H9 (cell line): ENCODE results near the gene UXT. TPM values are rescaled to one million over a fixed set of nuclear protein-coding genes. Genes with fewer than 3 reads are reported as not detected.
"Not testable (repeated sequence)": the region's sequence is repeated elsewhere in the genome, so short reads cannot be mapped to it uniquely, and the experiment has no call there.

Experiments
- DNase-seq: peaks from one replicate; pipeline ENCODE4 v3.0.0-alpha.2; 2017
- H2AFZ ChIP-seq: one replicate; pipeline ENCODE4 v1.6.1; 2013; ENCODE audit warnings: mild to moderate bottlenecking, low read length, control low read depth, moderate library complexity
- H2AK5ac ChIP-seq: 2 replicates; pipeline ENCODE4 v1.6.1; 2013; ENCODE audit warnings: low read length, control low read depth, mixed read lengths; ENCODE audit not compliant: insufficient read length
- H2BK120ac ChIP-seq: one replicate; pipeline ENCODE4 v1.6.1; 2013; ENCODE audit warnings: low read depth, mild to moderate bottlenecking, low read length, control low read depth, inconsistent platforms; ENCODE audit not compliant: poor library complexity, severe bottlenecking
- H2BK12ac ChIP-seq: 2 replicates; pipeline ENCODE4 v1.6.1; 2013; ENCODE audit warnings: low read length, control low read depth, mixed read lengths, low read depth; ENCODE audit not compliant: insufficient read length
- H2BK15ac ChIP-seq: 2 replicates; pipeline ENCODE4 v1.6.1; 2013; ENCODE audit warnings: low read depth, low read length, control low read depth
- H2BK20ac ChIP-seq: one replicate; pipeline ENCODE4 v1.6.1; 2013; ENCODE audit warnings: low read depth, mild to moderate bottlenecking, low read length, control low read depth, inconsistent platforms; ENCODE audit not compliant: poor library complexity, severe bottlenecking
- H2BK5ac ChIP-seq: 2 replicates; pipeline ENCODE4 v1.6.1; 2013; ENCODE audit warnings: low read length, control low read depth, mixed read lengths; ENCODE audit not compliant: insufficient read length
- H3K14ac ChIP-seq: 2 replicates; pipeline ENCODE4 v1.6.1; 2013; ENCODE audit warnings: low read length, control low read depth; ENCODE audit not compliant: insufficient read depth
- H3K18ac ChIP-seq: 2 replicates; pipeline ENCODE4 v1.6.1; 2013; ENCODE audit warnings: low read depth, mild to moderate bottlenecking, mixed read lengths, low read length, control low read depth; ENCODE audit not compliant: insufficient read length
- H3K23ac ChIP-seq: 2 replicates; pipeline ENCODE4 v1.6.1; 2013; ENCODE audit warnings: low read length, control low read depth, mixed read lengths, low read depth; ENCODE audit not compliant: insufficient read length
- H3K23me2 ChIP-seq: 2 replicates; pipeline ENCODE4 v1.6.1; 2013; ENCODE audit warnings: low read depth, mild to moderate bottlenecking, mixed read lengths, low read length, control low read depth; ENCODE audit not compliant: insufficient read length, poor library complexity, severe bottlenecking
- H3K27ac ChIP-seq: 2 replicates; pipeline ENCODE4 v1.5.1; 2013; ENCODE audit warnings: low read length, control low read depth, mixed read lengths, low read depth; ENCODE audit not compliant: insufficient read length
- H3K27me3 ChIP-seq: 2 replicates; pipeline ENCODE4 v1.6.1; 2013; ENCODE audit warnings: low read length, control low read depth, inconsistent platforms; ENCODE audit not compliant: insufficient read depth
- H3K4ac ChIP-seq: 2 replicates; pipeline ENCODE4 v1.6.1; 2013; ENCODE audit warnings: low read depth, mild to moderate bottlenecking, control low read depth, inconsistent platforms, low read length, moderate library complexity
- H3K4me1 ChIP-seq: 2 replicates; pipeline ENCODE4 v1.6.1; 2013; ENCODE audit warnings: low read length, control low read depth, inconsistent platforms; ENCODE audit not compliant: insufficient read depth
- H3K4me2 ChIP-seq: 2 replicates; pipeline ENCODE4 v1.6.1; 2013; ENCODE audit warnings: low read length, control low read depth, mixed read lengths; ENCODE audit not compliant: insufficient read length, insufficient read depth
- H3K56ac ChIP-seq: 2 replicates; pipeline ENCODE4 v1.6.1; 2013; ENCODE audit warnings: low read depth, mild to moderate bottlenecking, mixed read lengths, low read length, control low read depth; ENCODE audit not compliant: insufficient read length
- H3K79me1 ChIP-seq: 2 replicates; pipeline ENCODE4 v1.6.1; 2013; ENCODE audit warnings: low read depth, mild to moderate bottlenecking, moderate library complexity, low read length, control low read depth, inconsistent platforms; ENCODE audit not compliant: insufficient read depth, poor library complexity, severe bottlenecking
- H3K79me2 ChIP-seq: 2 replicates; pipeline ENCODE4 v1.6.1; 2013; ENCODE audit warnings: low read length, control low read depth, inconsistent platforms; ENCODE audit not compliant: insufficient read depth
- H3K9ac ChIP-seq: 2 replicates; pipeline ENCODE4 v1.6.1; 2013; ENCODE audit warnings: low read length, control low read depth, mixed read lengths; ENCODE audit not compliant: insufficient read length; ENCODE audit errors: extremely low read depth
- H3K9me3 ChIP-seq: one replicate; pipeline ENCODE4 v1.6.1; 2013; ENCODE audit warnings: low read depth, low read length, inconsistent platforms; ENCODE audit not compliant: control insufficient read depth
- H3T11ph ChIP-seq: one replicate; pipeline ENCODE4 v1.6.1; 2013; ENCODE audit warnings: mild to moderate bottlenecking, low read length, control low read depth, inconsistent platforms
- H4K20me1 ChIP-seq: one replicate; pipeline ENCODE4 v1.6.1; 2013; ENCODE audit not compliant: control insufficient read depth, insufficient read length, insufficient read depth
- H4K5ac ChIP-seq: 2 replicates; pipeline ENCODE4 v1.6.1; 2013; ENCODE audit warnings: low read depth, mild to moderate bottlenecking, mixed read lengths, low read length, control low read depth; ENCODE audit not compliant: insufficient read length
- H4K8ac ChIP-seq: replicated peaks from 2 replicates; pipeline ENCODE4 v1.6.1; 2013; ENCODE audit warnings: low read length, control low read depth, mixed read lengths, low read depth; ENCODE audit not compliant: insufficient read length
- H4K91ac ChIP-seq: 2 replicates; pipeline ENCODE4 v1.6.1; 2013; ENCODE audit warnings: low read depth, mild to moderate bottlenecking, moderate library complexity, mixed read lengths, low read length, control low read depth; ENCODE audit not compliant: insufficient read length
- H3K27ac Mint-ChIP-seq, 3 experiments: 2 replicates in 2 of 3; 3 replicates in 1 of 3; pipeline ENCODE4 v1.8.0; 2020 to 2021; ENCODE audit warnings: mixed read lengths in 3 of 3, mild to moderate bottlenecking in 1 of 3, moderate library complexity in 1 of 3
- H3K27me3 Mint-ChIP-seq: 2 replicates; pipeline ENCODE4 v1.8.0; 2021; ENCODE audit warnings: low read depth, mild to moderate bottlenecking, moderate library complexity, mixed read lengths
- H3K36me3 Mint-ChIP-seq, 3 experiments: 2 replicates in 2 of 3; 3 replicates in 1 of 3; pipeline ENCODE4 v1.8.0; 2020 to 2021; ENCODE audit warnings: low read depth in 3 of 3, mixed read lengths in 3 of 3; ENCODE audit not compliant: insufficient read depth in 1 of 3
- H3K4me1 Mint-ChIP-seq, 2 experiments: 2 replicates each; pipeline ENCODE4 v1.8.0; 2020; ENCODE audit warnings: mixed read lengths in 2 of 2
- H3K4me3 Mint-ChIP-seq, 2 experiments: 2 replicates in 1 of 2; 3 replicates in 1 of 2; pipeline ENCODE4 v1.8.0; 2020 to 2021; ENCODE audit warnings: mild to moderate bottlenecking in 2 of 2, mixed read lengths in 2 of 2, moderate library complexity in 1 of 2
- H3K9me3 Mint-ChIP-seq, 2 experiments: 2 replicates in 1 of 2; 3 replicates in 1 of 2; pipeline ENCODE4 v1.8.0; 2020; ENCODE audit warnings: mild to moderate bottlenecking in 2 of 2, mixed read lengths in 2 of 2, moderate library complexity in 1 of 2
- WGBS: extraction: QIAGEN DNeasy Blood & Tissue Kit; methylation state at CpG from one replicate; pipeline ENCODE4 v1.1.7; 2013; ENCODE audit warnings: missing lambda C conversion rate, low lambda C conversion rate, mixed read lengths; ENCODE audit not compliant: insufficient read length; ENCODE audit errors: extremely low coverage; 5-methylcytosine and 5-hydroxymethylcytosine counted together
- total RNA-seq: library from RNA; stranded (reverse); gene quantifications from 2 replicates; pipeline ENCODE4 v1.2.1, GENCODE V29; 2021
- TF ChIP-seq, protein P1 (sequence below): fragments of 200-600 bp; sonication (generic); conservative IDR thresholded peaks from 3 replicates; pipeline ENCODE4 v1.8.0; 2021; ENCODE audit warnings: antibody characterized with exemption, mild to moderate bottlenecking

Gene UXT
- total RNA-seq, 1 experiment from 2014 or later = 95.1 TPM

DNA sequence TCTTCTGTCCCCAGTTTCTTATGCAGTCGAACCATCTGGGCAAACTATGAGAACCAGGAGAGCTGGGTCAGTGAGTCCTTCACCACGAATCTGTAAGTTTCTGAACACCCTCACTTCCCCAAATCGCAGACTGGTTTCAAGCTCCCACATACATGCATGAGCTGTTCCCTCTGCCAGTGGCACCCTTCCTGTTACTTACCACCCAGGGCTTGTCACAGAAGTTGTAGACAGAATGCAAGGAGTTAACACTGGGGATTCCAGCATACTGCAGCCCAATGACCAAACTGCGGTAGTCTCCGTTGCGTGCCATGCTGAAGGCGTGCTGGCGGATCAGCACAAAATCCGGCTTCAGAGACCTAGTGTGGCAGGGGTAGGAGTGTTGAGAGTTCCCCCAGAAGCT lies 54.0 kb downstream of the UXT start:
- Mint-ChIP-seq H3K4me1 (peaks cover 6 to 17% of the 10 kb centered on the region in 2 experiments), H3K9me3 (peaks cover 57 to 67% of the 10 kb centered on the region in 2 experiments), H3K4me3 (no peak overlapping the region), H3K27me3 (no peaks in the 10 kb centered on the region; the same call in 1 of the 2 replicates), H3K36me3 (peaks cover 5 to 8% (median 7%) of the 10 kb centered on the region in 3 experiments; a peak in 6 of 7 replicates), H3K27ac (no peak overlapping the region)
- Histone ChIP-seq H3K56ac (no peak overlapping the region), H3K23me2 (no peaks in the 10 kb centered on the region), H3K14ac (no peak overlapping the region), H3K79me1 (no peaks in the 10 kb centered on the region), H3K4ac (no peak overlapping the region), H2AFZ (no peak overlapping the region), H3K18ac (no peak overlapping the region), H3T11ph (no peak overlapping the region), H3K23ac (no peak overlapping the region), H2AK5ac (no peak overlapping the region), H4K91ac (no peak overlapping the region), H4K20me1 (no peaks in the 10 kb centered on the region), H2BK5ac (no peak overlapping the region), H2BK120ac (no peak overlapping the region), H3K9ac (no peak overlapping the region), H2BK12ac (no peak overlapping the region), H3K4me1 (no peaks in the 10 kb centered on the region; the same call in 1 of the 2 replicates), H3K27ac (no peak overlapping the region), H2BK20ac (no peak overlapping the region), H3K9me3 (peaks cover 10% of the 10 kb centered on the region), H3K4me2 (no peak overlapping the region), H2BK15ac (no peak overlapping the region), H4K8ac (no peak overlapping the region), H3K27me3 (no peaks in the 10 kb centered on the region), H3K79me2 (no peaks in the 10 kb centered on the region), H4K5ac (no peak overlapping the region)
- WGBS = no CpG with 5 or more reads among the region's 9 CpGs
- DNase-seq = no peak
- TF ChIP-seq, protein P1, sequence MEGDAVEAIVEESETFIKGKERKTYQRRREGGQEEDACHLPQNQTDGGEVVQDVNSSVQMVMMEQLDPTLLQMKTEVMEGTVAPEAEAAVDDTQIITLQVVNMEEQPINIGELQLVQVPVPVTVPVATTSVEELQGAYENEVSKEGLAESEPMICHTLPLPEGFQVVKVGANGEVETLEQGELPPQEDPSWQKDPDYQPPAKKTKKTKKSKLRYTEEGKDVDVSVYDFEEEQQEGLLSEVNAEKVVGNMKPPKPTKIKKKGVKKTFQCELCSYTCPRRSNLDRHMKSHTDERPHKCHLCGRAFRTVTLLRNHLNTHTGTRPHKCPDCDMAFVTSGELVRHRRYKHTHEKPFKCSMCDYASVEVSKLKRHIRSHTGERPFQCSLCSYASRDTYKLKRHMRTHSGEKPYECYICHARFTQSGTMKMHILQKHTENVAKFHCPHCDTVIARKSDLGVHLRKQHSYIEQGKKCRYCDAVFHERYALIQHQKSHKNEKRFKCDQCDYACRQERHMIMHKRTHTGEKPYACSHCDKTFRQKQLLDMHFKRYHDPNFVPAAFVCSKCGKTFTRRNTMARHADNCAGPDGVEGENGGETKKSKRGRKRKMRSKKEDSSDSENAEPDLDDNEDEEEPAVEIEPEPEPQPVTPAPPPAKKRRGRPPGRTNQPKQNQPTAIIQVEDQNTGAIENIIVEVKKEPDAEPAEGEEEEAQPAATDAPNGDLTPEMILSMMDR = no peak

DNA sequence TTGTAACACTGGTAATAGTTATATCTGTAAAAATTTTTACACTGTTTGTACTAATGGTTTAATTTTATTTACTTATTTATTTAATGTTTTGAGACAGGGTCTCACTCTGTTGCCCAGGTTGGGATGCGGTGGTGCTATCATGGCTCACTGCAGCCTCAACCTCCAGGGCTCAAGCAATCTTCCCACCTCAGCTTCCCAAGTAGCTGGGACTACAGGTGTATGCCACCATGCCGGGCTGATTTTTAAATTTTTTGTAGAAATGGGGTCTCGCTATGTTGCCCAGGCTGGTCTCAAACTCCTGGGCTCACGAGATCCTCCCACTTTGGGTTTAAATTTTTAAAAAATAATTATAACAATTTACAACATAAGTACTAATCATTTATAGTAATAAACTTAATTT lies 55.9 kb downstream of the UXT start:
- not testable (repeated sequence) for H3K14ac ChIP-seq, H3K56ac ChIP-seq, H3K9ac ChIP-seq, H3K27me3 ChIP-seq, H3K4me3 Mint-ChIP-seq, H3K27me3 Mint-ChIP-seq, H4K5ac ChIP-seq, H3K36me3 Mint-ChIP-seq, H3K18ac ChIP-seq, H4K91ac ChIP-seq, H4K8ac ChIP-seq, H2BK5ac ChIP-seq, H3K4me1 Mint-ChIP-seq, H2BK20ac ChIP-seq, H3K4me1 ChIP-seq, H3K4ac ChIP-seq, H4K20me1 ChIP-seq, DNase-seq, H3K27ac Mint-ChIP-seq, H3K79me2 ChIP-seq, H3K23ac ChIP-seq, H3T11ph ChIP-seq, H2AFZ ChIP-seq, H2AK5ac ChIP-seq, H2BK12ac ChIP-seq, H3K23me2 ChIP-seq, H3K79me1 ChIP-seq, H3K4me2 ChIP-seq, H2BK120ac ChIP-seq, H3K27ac ChIP-seq, H2BK15ac ChIP-seq, H3K9me3 ChIP-seq
- peaks cover 50 to 61% of the 10 kb centered on the region in 2 experiments for H3K9me3 Mint-ChIP-seq
- WGBS = no CpG with 5 or more reads among the region's 4 CpGs
